HG02970 (cell line): ENCODE results near the gene TCF15.

Experiments used
- ATAC-seq: cut with Tn5 transposase; IDR thresholded peaks from one replicate; pipeline ENCODE4 v1.9.1; 2021; ENCODE audit warnings: mild to moderate bottlenecking, moderate library complexity, moderate number of reproducible peaks; ENCODE audit not compliant: unreplicated experiment, low FRiP score

The TCF15 gene

GRCh38 chr20:615514-615913 is 5.4 kb upstream of the TCF15 start:
- ATAC-seq = no peak

- no peak for ATAC-seq
These were observed 1.7 kb upstream of the TCF15 start for GRCh38 chr20:611843-612185.

GRCh38 chr20:611047-611842 is 1.1 kb upstream of the TCF15 start:
- ATAC-seq = no peak

- no peak for ATAC-seq
These were observed 641 bp downstream of the TCF15 start for GRCh38 chr20:609371-609964.

- ATAC-seq = no peak
These were observed 1.1 kb downstream of the TCF15 start for GRCh38 chr20:608970-609369.

- ATAC-seq = no peak
These were observed 2.6 kb downstream of the TCF15 start for GRCh38 chr20:607476-607875.

GRCh38 chr20:605237-605636 is 4.9 kb downstream of the TCF15 start:
- no peak for ATAC-seq

- no peak for ATAC-seq
These were observed 6.9 kb downstream of the TCF15 start for GRCh38 chr20:603116-603640.

- ATAC-seq = no peak
These were observed 7.8 kb downstream of the TCF15 start for GRCh38 chr20:602111-602970.

GRCh38 chr20:600736-601135 is 9.4 kb downstream of the TCF15 start:
- ATAC-seq = no peak

- no peak for ATAC-seq
These were observed 10.0 kb downstream of the TCF15 start for GRCh38 chr20:600141-600540.

- ATAC-seq = no peak
These were observed 11.8 kb downstream of the TCF15 start for GRCh38 chr20:598133-598850.

- no peak for ATAC-seq
These were observed 12.5 kb downstream of the TCF15 start for GRCh38 chr20:597560-597959.

- ATAC-seq = no peak
These were observed 14.5 kb downstream of the TCF15 start for GRCh38 chr20:595330-596308.

- ATAC-seq = no peak
These were observed 17.6 kb downstream of the TCF15 start for GRCh38 chr20:592506-592905.

GRCh38 chr20:591941-592340 is 18.2 kb downstream of the TCF15 start:
- no peak for ATAC-seq

- ATAC-seq = no peak
These were observed 21.0 kb downstream of the TCF15 start for GRCh38 chr20:588932-589672.

GRCh38 chr20:588476-588875 is 21.6 kb downstream of the TCF15 start:
- ATAC-seq = no peak

GRCh38 chr20:584971-585301 is 25.2 kb downstream of the TCF15 start:
- ATAC-seq = no peak
